ENCODE results near the gene MSRB3.
"Not testable (repeated sequence)": the region's sequence is repeated elsewhere in the genome, so short reads cannot be mapped to it uniquely, and the experiment has no call there.

Gene MSRB3

GRCh38 chr12:65407388-65408149, 129.1 kb downstream of the MSRB3 start:
- DNase-seq, result no peak

DNA sequence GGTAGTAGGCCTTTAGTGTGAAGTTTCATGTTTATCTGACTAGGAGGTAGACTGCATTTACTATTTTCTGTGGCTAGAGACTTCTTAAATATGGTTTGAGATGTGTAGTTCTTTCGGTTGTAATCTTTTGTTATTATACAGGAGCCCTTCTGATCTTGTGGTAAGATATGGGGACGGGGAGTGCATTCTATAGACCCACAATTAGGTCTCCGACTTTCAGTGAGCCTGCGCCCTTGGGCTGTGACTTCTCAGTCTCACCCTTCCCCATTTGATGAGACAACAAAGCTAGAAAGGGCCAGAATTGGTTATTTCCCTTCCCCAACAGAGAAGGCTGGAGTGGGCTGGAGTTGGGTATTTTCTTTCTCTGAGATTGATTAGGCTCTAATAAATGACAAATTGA, 130.0 kb downstream of the MSRB3 start:
- DNase-seq, result no peak

- no peak for DNase-seq
Measured at GRCh38 chr12:65409726-65410125, 131.2 kb downstream of the MSRB3 start.

DNA sequence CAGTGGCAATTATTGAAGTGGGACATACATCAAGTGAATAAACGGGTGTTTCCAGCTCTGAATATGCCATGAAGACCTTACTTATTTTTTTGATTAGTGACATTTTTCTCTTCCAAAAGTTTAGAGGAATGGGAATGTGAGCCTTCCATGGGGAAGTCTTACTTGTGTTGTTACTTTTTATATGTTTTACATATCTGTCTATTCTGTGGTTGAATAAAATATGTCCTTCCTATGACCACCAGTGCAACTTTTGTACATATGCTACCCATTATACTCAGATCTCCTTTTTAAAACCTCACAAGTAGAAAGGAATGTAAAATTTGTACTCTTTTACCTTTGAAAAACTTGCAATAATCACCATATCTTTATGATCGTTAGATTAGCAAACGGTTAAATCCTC, 132.7 kb downstream of the MSRB3 start:
- no peak for DNase-seq

DNA sequence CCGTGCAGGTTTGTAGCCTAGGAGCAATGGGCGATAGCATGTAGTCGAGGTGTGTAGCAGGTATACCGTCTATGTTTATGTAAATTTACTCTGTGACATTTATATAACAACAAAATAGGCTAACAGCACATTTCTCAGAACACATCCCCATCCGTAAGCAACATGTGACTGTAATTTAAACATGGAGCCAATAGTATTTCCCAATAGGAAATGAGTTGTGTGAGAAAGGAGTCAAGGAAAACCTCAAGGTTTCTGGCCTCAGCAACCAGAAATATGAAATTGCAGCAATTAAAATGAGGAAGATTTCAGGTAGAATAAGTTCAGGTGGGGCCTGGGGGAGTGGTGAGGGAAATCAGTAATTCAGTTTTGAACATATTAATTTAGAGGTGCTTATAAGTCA, 136.0 kb downstream of the MSRB3 start:
- DNase-seq, result no peak

- DNase-seq, result no peak
Measured at GRCh38 chr12:65415826-65416225, 137.3 kb downstream of the MSRB3 start.

DNA sequence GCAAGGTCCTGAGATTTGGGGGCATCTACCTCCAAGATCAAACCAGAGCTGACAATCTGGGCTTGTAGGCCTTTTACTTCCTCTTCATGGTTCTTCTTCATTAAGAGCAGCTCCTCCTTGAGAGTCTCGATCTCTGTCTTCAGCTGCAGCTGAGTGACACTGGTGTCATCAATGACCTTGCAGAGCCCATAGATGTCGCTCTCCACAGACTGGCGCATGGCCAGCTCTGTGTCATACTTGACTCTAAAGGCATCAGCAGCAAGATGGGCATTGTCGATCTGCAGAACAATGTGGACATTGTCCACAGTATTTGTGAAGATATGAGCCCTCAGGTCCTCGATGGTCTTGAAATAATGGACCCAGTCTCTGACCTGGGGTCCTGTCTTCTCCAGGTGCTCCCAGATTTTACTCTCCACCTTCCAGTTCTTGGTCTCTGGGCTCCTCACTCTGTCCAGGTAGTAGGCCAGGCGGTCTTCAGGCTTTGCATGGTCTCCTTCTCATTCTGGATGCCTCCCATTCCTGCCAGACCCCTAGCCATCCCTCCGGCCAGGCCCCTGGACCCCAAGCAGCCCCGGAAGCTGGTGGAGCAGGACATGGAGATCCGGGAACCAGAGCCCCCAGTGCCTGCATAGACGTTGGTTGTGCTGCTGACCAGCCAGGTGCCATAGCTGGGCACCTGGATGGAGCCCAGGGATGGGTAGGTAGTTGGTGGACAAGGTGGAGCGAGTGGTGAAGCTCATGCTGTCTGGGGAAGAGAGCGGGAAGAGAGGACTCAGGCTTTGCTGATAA, 141.0 kb downstream of the MSRB3 start:
- no peak for DNase-seq

DNA sequence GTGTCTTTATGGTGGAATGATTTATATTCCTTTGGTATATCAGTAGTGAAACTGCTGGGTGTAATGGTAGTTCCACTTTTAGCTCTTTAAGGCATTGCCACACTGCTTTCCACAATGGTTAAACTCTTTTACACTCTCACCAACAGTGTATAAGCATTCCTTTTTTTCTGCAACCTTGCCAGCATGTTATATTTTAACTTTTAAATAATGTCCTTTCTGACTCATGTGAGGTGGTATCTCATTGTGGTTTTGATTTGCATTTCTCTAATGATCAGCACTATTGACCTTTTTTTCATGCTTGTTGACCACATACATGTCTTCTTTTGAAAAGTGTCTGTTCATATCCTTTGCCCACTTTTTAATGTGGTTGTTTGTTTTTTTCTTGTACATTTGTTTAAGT, 142.5 kb downstream of the MSRB3 start:
- DNase-seq, result no peak

DNA sequence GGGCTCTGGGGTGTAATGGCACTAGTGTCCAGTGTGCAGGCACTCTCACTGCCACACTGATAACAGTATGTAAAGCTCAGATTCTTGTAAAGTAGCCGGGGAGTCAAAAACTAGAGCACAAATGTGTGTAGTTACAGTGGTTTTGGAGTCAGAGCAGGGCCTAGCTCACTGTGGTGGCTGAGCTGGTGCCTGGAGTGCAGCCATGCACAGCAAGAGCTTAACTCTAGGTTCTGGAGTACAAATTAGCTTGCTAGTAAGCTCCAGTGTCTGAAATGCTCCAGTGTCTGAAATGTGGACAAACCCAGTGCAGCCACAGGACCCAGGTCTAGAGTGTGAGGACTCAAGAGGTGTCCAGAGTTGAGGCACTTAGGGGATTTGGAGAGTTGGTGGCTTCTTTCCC, 149.2 kb downstream of the MSRB3 start:
- no peak for DNase-seq

GRCh38 chr12:65430006-65430405, 151.5 kb downstream of the MSRB3 start:
- DNase-seq, result no peak

DNA sequence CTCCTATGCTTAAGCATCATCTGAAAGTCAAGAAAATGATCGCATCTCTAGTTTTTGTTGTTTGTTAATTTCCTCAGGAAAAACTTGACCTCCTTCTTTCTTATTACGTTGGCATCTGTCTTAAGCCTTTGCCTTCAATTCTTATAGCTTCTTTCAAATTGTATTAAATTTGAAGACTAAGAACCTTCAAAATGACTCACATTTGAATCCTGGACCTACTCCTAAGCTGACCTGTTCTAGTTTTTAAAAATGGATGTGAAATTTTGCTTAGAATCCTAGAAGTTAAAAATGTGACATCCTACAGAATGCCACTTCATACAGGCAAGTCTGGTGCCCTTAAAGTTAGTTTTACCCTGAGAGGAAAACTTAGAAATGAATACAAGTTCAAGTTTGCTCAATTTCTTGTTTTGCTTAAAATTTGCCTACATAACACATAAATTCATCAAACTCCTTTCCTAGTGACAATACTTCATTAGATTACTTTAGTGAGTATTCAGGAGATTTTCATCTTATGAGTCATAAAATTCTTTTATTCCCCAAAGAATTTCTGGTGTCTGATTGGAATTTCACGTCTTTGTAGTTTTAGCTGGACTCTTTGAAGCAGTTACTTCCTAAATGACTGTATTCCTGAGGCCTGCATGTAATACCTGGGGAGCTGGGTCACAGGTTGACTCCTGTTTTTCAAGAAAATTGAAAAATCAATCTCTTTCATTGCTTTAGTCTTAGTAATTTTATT, 152.3 kb downstream of the MSRB3 start:
- DNase-seq, result no peak

- DNase-seq, result no peak
Measured at GRCh38 chr12:65432114-65432513, 153.6 kb downstream of the MSRB3 start.

DNA sequence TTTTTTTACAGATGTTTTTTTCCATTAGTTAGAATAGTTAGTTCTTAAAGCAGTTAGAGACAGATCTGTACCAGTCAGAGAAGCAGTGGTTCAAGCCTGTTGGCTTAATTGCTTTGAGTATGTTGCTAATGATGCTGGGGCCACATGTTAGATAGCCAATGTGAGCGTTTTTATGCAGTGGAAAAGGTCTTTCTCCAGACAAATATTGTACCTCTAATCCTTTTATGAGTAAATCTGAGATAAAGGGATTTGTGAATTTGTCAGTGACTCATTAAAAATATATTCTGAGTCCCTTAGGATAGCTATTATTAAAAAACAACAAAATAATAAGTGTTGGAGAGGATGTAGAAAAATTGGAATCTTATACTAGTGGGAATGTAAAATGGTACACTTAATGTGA, 154.2 kb downstream of the MSRB3 start:
- DNase-seq, result no peak

- DNase-seq, result no peak
Measured at GRCh38 chr12:65434737-65435136, 156.3 kb downstream of the MSRB3 start.

GRCh38 chr12:65443038-65443437, 164.6 kb downstream of the MSRB3 start:
- DNase-seq, result no peak

DNA sequence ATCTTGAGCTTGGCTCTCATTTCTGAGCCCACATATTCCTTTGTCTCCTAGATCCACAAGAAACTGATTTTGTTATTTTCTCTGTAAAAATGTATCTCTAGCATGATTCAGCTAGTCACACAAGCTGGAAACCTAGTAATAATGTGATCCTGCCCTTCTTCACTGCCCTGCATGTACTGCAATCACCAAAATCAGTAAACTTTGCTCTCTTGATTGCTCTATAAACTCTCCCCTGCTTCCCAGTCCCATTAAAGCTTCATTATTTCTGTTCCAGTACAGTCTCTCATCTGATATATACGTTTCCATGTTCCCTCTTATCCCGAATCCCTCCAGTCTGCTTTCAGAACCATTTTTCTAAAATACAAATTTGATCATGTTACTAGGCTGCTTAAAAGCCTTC, 166.5 kb downstream of the MSRB3 start:
- DNase-seq, result no peak

GRCh38 chr12:65446901-65447300, 168.4 kb downstream of the MSRB3 start:
- DNase-seq, result no peak

DNA sequence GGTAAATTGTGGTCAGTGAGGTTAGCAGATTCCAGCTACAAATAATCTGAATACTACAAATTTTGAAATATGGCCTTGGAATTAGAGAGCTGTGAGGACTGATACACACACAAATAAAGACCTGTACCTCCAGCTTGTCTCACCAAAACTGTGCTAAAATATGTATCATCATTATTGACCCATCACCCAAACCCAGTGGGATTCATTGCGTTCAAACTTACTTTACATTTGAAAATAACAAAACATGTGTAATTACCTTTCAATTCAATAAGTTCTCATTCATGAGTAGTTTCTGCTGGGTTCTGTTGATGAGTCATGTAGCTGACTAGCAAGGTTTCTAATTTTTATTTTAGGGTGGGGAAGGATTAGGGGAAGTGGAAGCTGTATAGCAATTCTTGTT, 170.9 kb downstream of the MSRB3 start:
- DNase-seq, result no peak

GRCh38 chr12:65450625-65451024, 172.1 kb downstream of the MSRB3 start:
- DNase-seq, result no peak

DNA sequence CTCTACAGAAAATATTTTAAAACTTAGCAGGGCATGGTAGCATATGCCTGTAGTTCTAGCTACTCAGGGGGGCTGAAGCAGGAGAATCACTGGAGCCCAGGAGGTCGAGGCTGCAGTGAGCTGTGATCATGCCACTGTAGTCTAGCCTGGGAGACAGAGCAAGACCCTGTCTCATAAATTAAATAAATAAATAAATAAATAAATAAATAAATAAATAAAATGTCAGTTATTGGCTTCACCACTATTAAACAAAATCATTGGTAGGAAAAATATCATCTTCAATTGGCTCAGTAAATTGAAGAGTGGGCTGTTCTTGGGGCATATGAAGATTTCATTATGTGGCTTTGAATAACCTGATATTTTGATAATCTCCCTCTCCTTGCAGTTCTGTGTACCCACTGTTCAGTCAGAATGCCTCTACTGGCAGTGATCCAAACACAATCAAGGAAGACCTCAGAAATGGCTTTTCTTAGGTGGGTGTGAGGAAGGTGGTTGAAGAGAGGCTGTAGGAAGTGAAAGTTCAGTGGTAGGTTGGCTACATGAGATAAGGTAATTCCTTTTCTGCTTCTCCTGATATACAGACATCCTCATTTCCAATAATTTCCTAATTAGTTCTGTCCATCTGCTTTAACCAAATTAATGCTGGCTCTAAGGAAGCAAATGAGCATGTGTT, 175.8 kb downstream of the MSRB3 start:
- no peak for DNase-seq

DNA sequence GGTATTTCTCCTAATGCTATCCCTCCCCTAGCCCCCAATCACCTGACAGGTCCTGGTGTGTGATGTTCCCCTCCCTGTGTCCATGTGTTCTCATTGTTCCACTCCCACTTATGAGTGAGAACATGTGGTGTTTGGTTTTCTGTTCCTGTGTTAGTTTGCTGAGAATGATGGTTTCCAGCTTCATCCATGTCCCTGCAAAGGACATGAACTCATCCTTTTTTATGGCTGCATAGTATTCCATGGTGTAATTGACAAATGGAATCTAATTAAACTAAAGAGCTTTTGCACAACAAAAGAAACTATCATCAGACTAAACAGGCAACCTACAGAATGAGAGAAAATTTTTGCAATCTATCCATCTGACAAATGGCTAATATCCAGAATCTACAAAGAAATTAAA, 178.9 kb downstream of the MSRB3 start:
- DNase-seq, result not testable (repeated sequence)

DNA sequence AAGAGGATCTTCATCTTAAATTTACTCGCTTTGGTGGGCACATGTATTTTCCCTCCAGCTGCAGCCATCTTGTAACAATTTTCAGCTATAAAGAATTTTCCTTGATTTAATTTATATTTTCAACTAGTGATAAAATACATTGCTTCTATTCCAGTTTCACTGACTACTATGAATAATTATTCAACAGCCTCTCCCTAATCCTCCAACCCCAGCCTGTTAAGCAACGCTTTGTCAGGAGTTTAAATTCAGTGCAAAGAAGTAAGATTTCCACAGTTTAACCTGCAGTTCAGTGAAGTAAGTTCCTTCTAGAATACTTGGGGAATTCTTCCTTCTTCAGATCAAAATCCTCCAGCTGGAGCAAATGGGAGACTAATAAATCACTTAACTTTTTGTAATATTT, 180.2 kb downstream of the MSRB3 start:
- DNase-seq, result no peak

GRCh38 chr12:65459545-65459944, 181.1 kb downstream of the MSRB3 start:
- DNase-seq, result no peak
